ENCODE measurements around the gene KLF7. TPM values are rescaled to one million over a fixed set of nuclear protein-coding genes. Genes with fewer than 3 reads are reported as not detected.

The KLF7 gene
- total and polyA plus RNA-seq, 2 experiments from 2014 or later: 6.3 to 7.9 TPM

- no peaks in the 10 kb centered on the region for H3K9me3 ChIP-seq (ENCODE audit: low read depth)
- WGBS (ENCODE audit: low lambda C conversion rate, missing lambda C conversion rate): 92% methylated on average over 2 of the region's 2 CpGs
- DNase-seq (ENCODE audit: low spot score): no peak
- H3K27ac ChIP-seq: no peak overlapping the region
- no peak overlapping the region for H2AFZ ChIP-seq
- TF ChIP-seq EZH2 (IDR thresholded peaks at IDR 0.05; ENCODE audit: borderline replicate concordance): no peak
- TF ChIP-seq EZH2phosphoT487 (IDR thresholded peaks at IDR 0.05; ENCODE audit: low read depth, severe bottlenecking, unreplicated experiment): no peak
- H3K79me2 ChIP-seq: no peaks in the 10 kb centered on the region
- H3K9me2 ChIP-seq (replicated peaks; ENCODE audit: insufficient read depth): no peaks in the 10 kb centered on the region
- no peaks in the 10 kb centered on the region for H3K4me1 ChIP-seq (ENCODE audit: insufficient read depth)
- H4K20me1 ChIP-seq (ENCODE audit: insufficient read depth, poor library complexity, severe bottlenecking): no peaks in the 10 kb centered on the region
- no peaks in the 10 kb centered on the region for H3K27me3 ChIP-seq
- no peak overlapping the region for H3K4me3 ChIP-seq
- no peak overlapping the region for H3K4me2 ChIP-seq
- peaks cover 5% of the 10 kb centered on the region for H3K36me3 ChIP-seq (replicated peaks; ENCODE audit: insufficient read depth, low read depth)
Measured at GRCh38 chr2:207083361-207084110, 82.2 kb downstream of the KLF7 start.

GRCh38 chr2:207082619-207083018 lies 83.1 kb downstream of the KLF7 start:
- peaks cover 5% of the 10 kb centered on the region for H3K36me3 ChIP-seq (replicated peaks; ENCODE audit: insufficient read depth, low read depth)
- no peaks in the 10 kb centered on the region for H3K9me3 ChIP-seq (ENCODE audit: low read depth)
- no peak overlapping the region for H2AFZ ChIP-seq
- no peaks in the 10 kb centered on the region for H3K9me2 ChIP-seq (replicated peaks; ENCODE audit: insufficient read depth)
- no peaks in the 10 kb centered on the region for H3K79me2 ChIP-seq
- no peak overlapping the region for H3K27ac ChIP-seq
- no peak for DNase-seq (ENCODE audit: low spot score)
- 77% methylated on average over 4 of the region's 4 CpGs for WGBS (ENCODE audit: low lambda C conversion rate, missing lambda C conversion rate)
- TF ChIP-seq CTCF (IDR thresholded peaks at IDR 0.05; ENCODE audit: poor library complexity) (no peak), EZH2phosphoT487 (IDR thresholded peaks at IDR 0.05; ENCODE audit: low read depth, severe bottlenecking, unreplicated experiment) (no peak), EZH2 (IDR thresholded peaks at IDR 0.05; ENCODE audit: borderline replicate concordance) (no peak)
- no peaks in the 10 kb centered on the region for H3K27me3 ChIP-seq
- H3K4me1 ChIP-seq (ENCODE audit: insufficient read depth): no peaks in the 10 kb centered on the region
- no peak overlapping the region for H3K4me2 ChIP-seq
- H4K20me1 ChIP-seq (ENCODE audit: insufficient read depth, poor library complexity, severe bottlenecking): no peaks in the 10 kb centered on the region
- H3K4me3 ChIP-seq: no peak overlapping the region

- Histone ChIP-seq H3K36me3 (replicated peaks; ENCODE audit: insufficient read depth, low read depth) (no peaks in the 10 kb centered on the region), H4K20me1 (ENCODE audit: insufficient read depth, poor library complexity, severe bottlenecking) (no peaks in the 10 kb centered on the region), H3K27ac (no peak overlapping the region), H3K27me3 (no peaks in the 10 kb centered on the region), H3K9me3 (ENCODE audit: low read depth) (no peaks in the 10 kb centered on the region), H3K9me2 (replicated peaks; ENCODE audit: insufficient read depth) (no peaks in the 10 kb centered on the region), H3K4me2 (no peak overlapping the region), H3K4me1 (ENCODE audit: insufficient read depth) (no peaks in the 10 kb centered on the region), H3K79me2 (no peaks in the 10 kb centered on the region), H3K4me3 (no peak overlapping the region), H2AFZ (no peak overlapping the region)
- WGBS (ENCODE audit: low lambda C conversion rate, missing lambda C conversion rate): 97% methylated on average over 6 of the region's 6 CpGs
- no peak for DNase-seq (ENCODE audit: low spot score)
- TF ChIP-seq EZH2 (IDR thresholded peaks at IDR 0.05; ENCODE audit: borderline replicate concordance): no peak
- no peak for TF ChIP-seq CTCF (IDR thresholded peaks at IDR 0.05; ENCODE audit: poor library complexity)
Measured at GRCh38 chr2:207078186-207078798, 87.5 kb downstream of the KLF7 start.

- no peak overlapping the region for H3K4me2 ChIP-seq
- no peak overlapping the region for H3K4me3 ChIP-seq
- no peaks in the 10 kb centered on the region for H3K79me2 ChIP-seq
- no peaks in the 10 kb centered on the region for H4K20me1 ChIP-seq (ENCODE audit: insufficient read depth, poor library complexity, severe bottlenecking)
- no peak for TF ChIP-seq EZH2phosphoT487 (IDR thresholded peaks at IDR 0.05; ENCODE audit: low read depth, severe bottlenecking, unreplicated experiment)
- TF ChIP-seq CTCF (IDR thresholded peaks at IDR 0.05; ENCODE audit: poor library complexity): no peak
- no peak for TF ChIP-seq EZH2 (IDR thresholded peaks at IDR 0.05; ENCODE audit: borderline replicate concordance)
- H3K27me3 ChIP-seq: no peaks in the 10 kb centered on the region
- no peaks in the 10 kb centered on the region for H3K36me3 ChIP-seq (replicated peaks; ENCODE audit: insufficient read depth, low read depth)
- H3K4me1 ChIP-seq (ENCODE audit: insufficient read depth): no peaks in the 10 kb centered on the region
- no peak overlapping the region for H3K27ac ChIP-seq
- 88% methylated on average over 2 of the region's 2 CpGs for WGBS (ENCODE audit: low lambda C conversion rate, missing lambda C conversion rate)
- H2AFZ ChIP-seq: no peak overlapping the region
- H3K9me3 ChIP-seq (ENCODE audit: low read depth): no peaks in the 10 kb centered on the region
- DNase-seq (ENCODE audit: low spot score): no peak
- H3K9me2 ChIP-seq (replicated peaks; ENCODE audit: insufficient read depth): no peaks in the 10 kb centered on the region
Measured at GRCh38 chr2:207077266-207077665, 88.5 kb downstream of the KLF7 start.
